Stimulated activated CD4-positive, alpha-beta T cell treated with anti-CD3 and anti-CD28 coated beads, Interleukin-12 subunit alpha, Interleukin-12 subunit beta, amount 100 ng/mL, for 24 hours (primary cell): Measurements from ENCODE around the gene KIFAP3.
"Not testable (repeated sequence)": the region's sequence is repeated elsewhere in the genome, so short reads cannot be mapped to it uniquely, and the experiment has no call there.

ENCODE experiments used
- DNase-seq, 2 experiments: peaks; one replicate each; pipeline ENCODE4 v3.0.0-alpha.2; 2020; ENCODE audit warnings: low read depth in 2 of 2

Gene KIFAP3

GRCh38 chr1:170063109-170063826 is 11.2 kb downstream of the KIFAP3 start:
- DNase-seq = no peak

- not testable (repeated sequence) for DNase-seq
Observed at GRCh38 chr1:170061676-170062075, 12.8 kb downstream of the KIFAP3 start.

GRCh38 chr1:170060015-170060520 is 14.4 kb downstream of the KIFAP3 start:
- not testable (repeated sequence) for DNase-seq

- DNase-seq = no peak
Observed at GRCh38 chr1:170049176-170049800, 25.2 kb downstream of the KIFAP3 start.

GRCh38 chr1:170048515-170048914 is 26.0 kb downstream of the KIFAP3 start:
- DNase-seq = no peak

GRCh38 chr1:170044187-170044586 is 30.3 kb downstream of the KIFAP3 start:
- DNase-seq = no peak

- DNase-seq = no peak
Observed at GRCh38 chr1:170041423-170042192, 32.9 kb downstream of the KIFAP3 start.

- DNase-seq = no peak
Observed at GRCh38 chr1:170032531-170033280, 41.8 kb downstream of the KIFAP3 start.

- DNase-seq = no peak
Observed at GRCh38 chr1:170030212-170030611, 44.3 kb downstream of the KIFAP3 start.

GRCh38 chr1:170027760-170028159 is 46.7 kb downstream of the KIFAP3 start:
- DNase-seq = no peak

GRCh38 chr1:170020859-170021258 is 53.6 kb downstream of the KIFAP3 start:
- no peak for DNase-seq

GRCh38 chr1:170017478-170017877 is 57.0 kb downstream of the KIFAP3 start:
- DNase-seq = no peak

- no peak for DNase-seq
Observed at GRCh38 chr1:170012920-170013319, 61.6 kb downstream of the KIFAP3 start.

GRCh38 chr1:170010443-170010842 is 64.1 kb downstream of the KIFAP3 start:
- no peak for DNase-seq

- DNase-seq = no peak
Observed at GRCh38 chr1:170009551-170009950, 64.9 kb downstream of the KIFAP3 start.

GRCh38 chr1:170008745-170009144 is 65.8 kb downstream of the KIFAP3 start:
- DNase-seq = not testable (repeated sequence)

- not testable (repeated sequence) for DNase-seq
Observed at GRCh38 chr1:170003270-170003835, 71.1 kb downstream of the KIFAP3 start.

GRCh38 chr1:170001266-170001665 is 73.2 kb downstream of the KIFAP3 start:
- no peak for DNase-seq

- no peak for DNase-seq
Observed at GRCh38 chr1:169999761-170000160, 74.7 kb downstream of the KIFAP3 start.

- no peak for DNase-seq
Observed at GRCh38 chr1:169999331-169999741, 75.2 kb downstream of the KIFAP3 start.

- DNase-seq = no peak
Observed at GRCh38 chr1:169995993-169996392, 78.5 kb downstream of the KIFAP3 start.
